Stimulated activated CD4-positive, alpha-beta T cell treated with anti-CD3 and anti-CD28 coated beads, Interleukin-15, amount 100 ng/mL, for 1 hour (primary cell): ENCODE data around the gene SCAPER.
"Not testable (repeated sequence)": the region's sequence is repeated elsewhere in the genome, so short reads cannot be mapped to it uniquely, and the experiment has no call there.

ENCODE experiments used
- DNase-seq, 2 donors: peaks; one replicate each; pipeline ENCODE4 v3.0.0-alpha.2; 2020; ENCODE audit warnings: low read depth in 1 of 2, low spot score in 1 of 2

Gene SCAPER

GRCh38 chr15:76791511-76791910, 113.6 kb downstream of the SCAPER start:
- no peak for DNase-seq

GRCh38 chr15:76787273-76787672, 117.9 kb downstream of the SCAPER start:
- DNase-seq = no peak

GRCh38 chr15:76776969-76777368, 128.2 kb downstream of the SCAPER start:
- DNase-seq = no peak

GRCh38 chr15:76776480-76776879, 128.7 kb downstream of the SCAPER start:
- no peak for DNase-seq

GRCh38 chr15:76773234-76773633, 131.9 kb downstream of the SCAPER start:
- DNase-seq = no peak

GRCh38 chr15:76772776-76773175, 132.4 kb downstream of the SCAPER start:
- DNase-seq = no peak

- no peak for DNase-seq
Measured at GRCh38 chr15:76764004-76764403, 141.1 kb downstream of the SCAPER start.

GRCh38 chr15:76763554-76763953, 141.6 kb downstream of the SCAPER start:
- no peak for DNase-seq

- DNase-seq = no peak
Measured at GRCh38 chr15:76756381-76756780, 148.8 kb downstream of the SCAPER start.

- no peak for DNase-seq
Measured at GRCh38 chr15:76753771-76754170, 151.4 kb downstream of the SCAPER start.

GRCh38 chr15:76753131-76753530, 152.0 kb downstream of the SCAPER start:
- DNase-seq = no peak

GRCh38 chr15:76752549-76752948, 152.6 kb downstream of the SCAPER start:
- DNase-seq = no peak

GRCh38 chr15:76737573-76737972, 167.6 kb downstream of the SCAPER start:
- no peak for DNase-seq

- DNase-seq = not testable (repeated sequence)
Measured at GRCh38 chr15:76732321-76732720, 172.8 kb downstream of the SCAPER start.

- DNase-seq = no peak
Measured at GRCh38 chr15:76730262-76730661, 174.9 kb downstream of the SCAPER start.

GRCh38 chr15:76718863-76719262, 186.3 kb downstream of the SCAPER start:
- DNase-seq = no peak

GRCh38 chr15:76714950-76715349, 190.2 kb downstream of the SCAPER start:
- no peak for DNase-seq

GRCh38 chr15:76711351-76711827, 193.8 kb downstream of the SCAPER start:
- DNase-seq = no peak

- DNase-seq = not testable (repeated sequence)
Measured at GRCh38 chr15:76704032-76704431, 201.1 kb downstream of the SCAPER start.

GRCh38 chr15:76696840-76697239, 208.3 kb downstream of the SCAPER start:
- no peak for DNase-seq

GRCh38 chr15:76692546-76692945, 212.6 kb downstream of the SCAPER start:
- not testable (repeated sequence) for DNase-seq

GRCh38 chr15:76687592-76687991, 217.5 kb downstream of the SCAPER start:
- DNase-seq = not testable (repeated sequence)

GRCh38 chr15:76684002-76684401, 221.1 kb downstream of the SCAPER start:
- DNase-seq = no peak

GRCh38 chr15:76682833-76683232, 222.3 kb downstream of the SCAPER start:
- DNase-seq = no peak
